ENCODE measurements around the gene APH1B. TPM values are rescaled to one million over a fixed set of nuclear protein-coding genes. Genes with fewer than 3 reads are reported as not detected.

Gene APH1B
- total RNA-seq, 1 experiment from 2014 or later, result 5.8 TPM

GRCh38 chr15:63353261-63353660 is 75.9 kb downstream of the APH1B start:
- Histone ChIP-seq H3K27me3 (ENCODE audit: insufficient read depth, low read depth) (no peaks in the 10 kb centered on the region), H3F3A (ENCODE audit: insufficient read depth, low read depth) (no peaks in the 10 kb centered on the region), H3K79me2 (ENCODE audit: low read depth) (no peaks in the 10 kb centered on the region), H2AFZ (no peak overlapping the region), H3K4me1 (replicated peaks; ENCODE audit: insufficient read depth) (peaks cover 9% of the 10 kb centered on the region), H3K27ac (no peak overlapping the region), H3K4me2 (no peak overlapping the region), H3K9me3 (ENCODE audit: insufficient read depth, low read depth) (no peaks in the 10 kb centered on the region), H3K9me2 (ENCODE audit: insufficient read depth) (no peaks in the 10 kb centered on the region), H3K36me3 (ENCODE audit: low read depth) (no peaks in the 10 kb centered on the region), H4K20me1 (ENCODE audit: insufficient read depth) (no peaks in the 10 kb centered on the region), H3K4me3 (no peak overlapping the region)
- CTCF ChIA-PET, result no interaction called here
- DNase-seq, result no peak
- POLR2A ChIA-PET (ENCODE audit: unreplicated experiment), result interaction anchor here (0.6 kb wide), 1 partner anchor 283 kb away, joined by 9 read pairs; no protein-coding TSS in a partner anchor
- TF ChIP-seq CTCF (conservative IDR thresholded peaks at IDR 0.05) (no peak), EZH2 (IDR thresholded peaks at IDR 0.05; ENCODE audit: low read depth) (no peak)
- no TSS peak for BruUV-seq (replicated peaks)
- intact Hi-C loops (cut with micrococcal nuclease; ENCODE audit: unreplicated experiment), result no loop called here

- TF ChIP-seq CTCF (conservative IDR thresholded peaks at IDR 0.05) (no peak), EZH2 (IDR thresholded peaks at IDR 0.05; ENCODE audit: low read depth) (no peak)
- DNase-seq, result no peak
- CTCF ChIA-PET, result no interaction called here
These were observed 76.5 kb downstream of the APH1B start for GRCh38 chr15:63353887-63354286.

GRCh38 chr15:63354821-63355650 is 77.6 kb downstream of the APH1B start:
- POLR2A ChIA-PET (ENCODE audit: unreplicated experiment), result no interaction called here
- H4K20me1 ChIP-seq (ENCODE audit: insufficient read depth), result no peaks in the 10 kb centered on the region
- CTCF ChIA-PET, result no interaction called here
- intact Hi-C loops (cut with micrococcal nuclease; ENCODE audit: unreplicated experiment), result no loop called here
- TF ChIP-seq CTCF (conservative IDR thresholded peaks at IDR 0.05) (no peak), EZH2 (IDR thresholded peaks at IDR 0.05; ENCODE audit: low read depth) (no peak)
- no peak overlapping the region for H3K4me2 ChIP-seq
- no peaks in the 10 kb centered on the region for H3K4me1 ChIP-seq (replicated peaks; ENCODE audit: insufficient read depth)
- H3K4me3 ChIP-seq, result no peak overlapping the region
- DNase-seq, result no peak
- no TSS peak for BruUV-seq (replicated peaks)
- H3K9me3 ChIP-seq (ENCODE audit: insufficient read depth, low read depth), result no peaks in the 10 kb centered on the region
- H3K79me2 ChIP-seq (ENCODE audit: low read depth), result no peaks in the 10 kb centered on the region
- H3K9me2 ChIP-seq (ENCODE audit: insufficient read depth), result no peaks in the 10 kb centered on the region
- no peaks in the 10 kb centered on the region for H3K27me3 ChIP-seq (ENCODE audit: insufficient read depth, low read depth)
- H3K36me3 ChIP-seq (ENCODE audit: low read depth), result no peaks in the 10 kb centered on the region
- H2AFZ ChIP-seq, result no peak overlapping the region
- H3K27ac ChIP-seq, result no peak overlapping the region
- no peaks in the 10 kb centered on the region for H3F3A ChIP-seq (ENCODE audit: insufficient read depth, low read depth)

More at GRCh38 chr15:63353887-63354286, 76.5 kb downstream of the APH1B start:
- peaks cover 2% of the 10 kb centered on the region for H3K4me1 ChIP-seq (replicated peaks; ENCODE audit: insufficient read depth)
- H3K4me2 ChIP-seq, result no peak overlapping the region
- no peak overlapping the region for H3K4me3 ChIP-seq
- BruUV-seq (replicated peaks), result no TSS peak
- H3K79me2 ChIP-seq (ENCODE audit: low read depth), result no peaks in the 10 kb centered on the region
- H3K9me3 ChIP-seq (ENCODE audit: insufficient read depth, low read depth), result no peaks in the 10 kb centered on the region
- H3K27ac ChIP-seq, result no peak overlapping the region
- H3F3A ChIP-seq (ENCODE audit: insufficient read depth, low read depth), result no peaks in the 10 kb centered on the region
- intact Hi-C loops (cut with micrococcal nuclease; ENCODE audit: unreplicated experiment), result no loop called here
- no peak overlapping the region for H2AFZ ChIP-seq
- no peaks in the 10 kb centered on the region for H3K9me2 ChIP-seq (ENCODE audit: insufficient read depth)
- H4K20me1 ChIP-seq (ENCODE audit: insufficient read depth), result no peaks in the 10 kb centered on the region
- H3K36me3 ChIP-seq (ENCODE audit: low read depth), result no peaks in the 10 kb centered on the region
- H3K27me3 ChIP-seq (ENCODE audit: insufficient read depth, low read depth), result no peaks in the 10 kb centered on the region
- POLR2A ChIA-PET (ENCODE audit: unreplicated experiment), result interaction anchor here (0.6 kb wide), 1 partner anchor 284 kb away, joined by 9 read pairs; no protein-coding TSS in a partner anchor
